GM19468 (cell line): ENCODE results near the gene ZDHHC14.
"Not testable (repeated sequence)": the region's sequence is repeated elsewhere in the genome, so short reads cannot be mapped to it uniquely, and the experiment has no call there.

Source experiments
- ATAC-seq: cut with Tn5 transposase; IDR thresholded peaks from one replicate; pipeline ENCODE4 v1.9.1; 2021; ENCODE audit warnings: mild to moderate bottlenecking, moderate library complexity, moderate number of reproducible peaks; ENCODE audit not compliant: unreplicated experiment; ENCODE audit errors: extremely low read depth

The ZDHHC14 gene

GRCh38 chr6:157584036-157584435 is 203.0 kb downstream of the ZDHHC14 start:
- ATAC-seq = no peak

GRCh38 chr6:157585274-157586087 is 204.5 kb downstream of the ZDHHC14 start:
- ATAC-seq = no peak

- no peak for ATAC-seq
These were observed 205.1 kb downstream of the ZDHHC14 start for GRCh38 chr6:157586088-157586414.

GRCh38 chr6:157586476-157587126 is 205.6 kb downstream of the ZDHHC14 start:
- no peak for ATAC-seq

GRCh38 chr6:157587127-157587926 is 206.3 kb downstream of the ZDHHC14 start:
- ATAC-seq = no peak

- ATAC-seq = not testable (repeated sequence)
These were observed 209.7 kb downstream of the ZDHHC14 start for GRCh38 chr6:157590654-157591053.

GRCh38 chr6:157592541-157592940 is 211.6 kb downstream of the ZDHHC14 start:
- no peak for ATAC-seq

GRCh38 chr6:157592980-157593379 is 212.0 kb downstream of the ZDHHC14 start:
- no peak for ATAC-seq

GRCh38 chr6:157593596-157593995 is 212.6 kb downstream of the ZDHHC14 start:
- no peak for ATAC-seq

GRCh38 chr6:157594292-157594691 is 213.3 kb downstream of the ZDHHC14 start:
- no peak for ATAC-seq

GRCh38 chr6:157595768-157596167 is 214.8 kb downstream of the ZDHHC14 start:
- no peak for ATAC-seq

- no peak for ATAC-seq
These were observed 215.5 kb downstream of the ZDHHC14 start for GRCh38 chr6:157596461-157596860.

GRCh38 chr6:157596886-157597285 is 215.9 kb downstream of the ZDHHC14 start:
- no peak for ATAC-seq

GRCh38 chr6:157597461-157598312 is 216.7 kb downstream of the ZDHHC14 start:
- ATAC-seq = no peak

GRCh38 chr6:157599191-157599590 is 218.2 kb downstream of the ZDHHC14 start:
- ATAC-seq = no peak

- ATAC-seq = no peak
These were observed 219.8 kb downstream of the ZDHHC14 start for GRCh38 chr6:157600807-157601206.

- no peak for ATAC-seq
These were observed 221.7 kb downstream of the ZDHHC14 start for GRCh38 chr6:157602521-157603295.

GRCh38 chr6:157603314-157603940 is 222.4 kb downstream of the ZDHHC14 start:
- no peak for ATAC-seq

- no peak for ATAC-seq
These were observed 223.0 kb downstream of the ZDHHC14 start for GRCh38 chr6:157603971-157604370.
